A549 (cell line): Measurements from ENCODE around the gene MGST2. TPM values are rescaled to one million over a fixed set of nuclear protein-coding genes. Genes with fewer than 3 reads are reported as not detected.

Experiments used
- ATAC-seq, 2 experiments: fragments of 200-7000 bp in 1 of 2; fragments of >200 bp in 1 of 2; cut with Nextera tagmentation in 1 of 2; cut with Tn5 transposase in 1 of 2; 3 replicates each; pipeline versions ENCODE4 v1.8.0 to v1.9.1; 2018 to 2020; ENCODE audit warnings: mild to moderate bottlenecking in 1 of 2, moderate library complexity in 1 of 2
- CTCF ChIA-PET: fragments of 300-600 bp; sonication (Branson Sonifier 250); formaldehyde crosslinking; extraction: SDS; loops from one replicate; lab custom pipeline; 2021; ENCODE audit warnings: antibody characterized with exemption, inconsistent platforms; lab: Yijun Ruan, JAX
- POLR2A ChIA-PET: fragments of 350-600 bp; formaldehyde crosslinking; extraction: SDS; loops from one replicate; lab custom pipeline; 2021; ENCODE audit warnings: antibody characterized with exemption, inconsistent platforms; lab: Yijun Ruan, JAX
- DNase-seq, 2 experiments: peaks; one replicate each; pipeline versions ENCODE4 v3.0.0 to v3.0.0-alpha.2; 2011 to 2016; ENCODE audit warnings: low read depth in 1 of 2, low spot score in 1 of 2
- FAIRE-seq: peaks from 2 replicates; lab custom pipeline; 2011; peaks lifted over from hg19 to GRCh38; lab: Jason Lieb, UNC
- H3K27ac ChIP-seq, 2 experiments: fragments of >200 bp; sonication (Bioruptor Twin); formaldehyde crosslinking; 3 replicates each; pipeline ENCODE4 v1.5.1; 2016 to 2017
- H3K4me1 ChIP-seq: fragments of >200 bp; sonication (Bioruptor Twin); formaldehyde crosslinking; 3 replicates; pipeline ENCODE4 v1.6.1; 2016
- H3K4me2 ChIP-seq: fragments of >200 bp; sonication (Bioruptor Twin); formaldehyde crosslinking; 3 replicates; pipeline ENCODE4 v1.6.1; 2016
- H3K4me3 ChIP-seq: fragments of >200 bp; sonication (Bioruptor Twin); formaldehyde crosslinking; 3 replicates; pipeline ENCODE4 v1.5.1; 2016
- H3K9me3 ChIP-seq: fragments of >200 bp; sonication (Bioruptor Twin); formaldehyde crosslinking; 3 replicates; pipeline ENCODE4 v1.6.1; 2016
- BCL3 ChIP-seq: fragments of >200 bp; sonication (Bioruptor Twin); formaldehyde crosslinking; IDR thresholded peaks from 3 replicates; pipeline ENCODE4 v1.6.1; 2016
- CBX2 ChIP-seq: fragments of 200-600 bp; sonication (generic); IDR thresholded peaks from 2 replicates; pipeline ENCODE4 v1.6.1; 2016; ENCODE audit warnings: low read depth, mild to moderate bottlenecking, borderline replicate concordance
- CHD2 ChIP-seq: fragments of 150-350 bp; IDR thresholded peaks from 2 replicates; pipeline ENCODE4 v1.6.1; 2014; ENCODE audit warnings: low read length; ENCODE audit not compliant: partially characterized antibody
- CHD4 ChIP-seq: fragments of 200-600 bp; sonication (generic); IDR thresholded peaks from 2 replicates; pipeline ENCODE4 v1.6.1; 2016; ENCODE audit warnings: antibody characterized with exemption, mild to moderate bottlenecking, borderline replicate concordance
- CTCF ChIP-seq: fragments of >200 bp; sonication (Bioruptor Twin); formaldehyde crosslinking; IDR thresholded peaks from 3 replicates; pipeline ENCODE4 v1.5.1; 2016
- ELK1 ChIP-seq: fragments of 150-350 bp; IDR thresholded peaks from 2 replicates; pipeline ENCODE4 v1.6.1; 2014; ENCODE audit warnings: low read depth, mild to moderate bottlenecking, low read length
- FOXS1 ChIP-seq: fragments of 250-450 bp; sonication (Bioruptor Pico); IDR thresholded peaks from 2 replicates; pipeline ENCODE4 v1.5.0; 2020; ENCODE audit warnings: mild to moderate bottlenecking, moderate library complexity
- HES2 ChIP-seq: fragments of >200 bp; sonication (Bioruptor Twin); formaldehyde crosslinking; IDR thresholded peaks from 2 replicates; pipeline ENCODE4 v1.6.1; 2016
- HOXB13 ChIP-seq: fragments of 250-450 bp; sonication (Bioruptor Pico); IDR thresholded peaks from 2 replicates; pipeline ENCODE4 v1.5.0; 2020; ENCODE audit warnings: low read depth, mild to moderate bottlenecking, moderate library complexity
- JUNB ChIP-seq: fragments of >200 bp; sonication (Bioruptor Twin); formaldehyde crosslinking; IDR thresholded peaks from 2 replicates; pipeline ENCODE4 v1.6.1; 2016
- KDM5A ChIP-seq: fragments of 200-600 bp; sonication (generic); IDR thresholded peaks from 2 replicates; pipeline ENCODE4 v1.6.1; 2016; ENCODE audit warnings: antibody characterized with exemption, mild to moderate bottlenecking
- MAFK ChIP-seq: fragments of 450-650 bp; IDR thresholded peaks from 2 replicates; pipeline ENCODE4 v1.6.1; 2014; ENCODE audit not compliant: partially characterized antibody
- MAX ChIP-seq: IDR thresholded peaks from 2 replicates; pipeline ENCODE4 v1.6.1; 2012
- MAZ ChIP-seq: fragments of 150-350 bp; IDR thresholded peaks from 2 replicates; pipeline ENCODE4 v1.6.1; 2014; ENCODE audit warnings: antibody characterized with exemption, low read depth, low read length, borderline replicate concordance
- NPAS2 ChIP-seq: fragments of 250-450 bp; sonication (Bioruptor Pico); IDR thresholded peaks from 2 replicates; pipeline ENCODE4 v1.8.0; 2022; ENCODE audit warnings: mild to moderate bottlenecking, moderate library complexity, borderline replicate concordance
- PBX3 ChIP-seq: IDR thresholded peaks from 2 replicates; pipeline ENCODE4 v1.6.1; 2012
- POLR2A ChIP-seq: IDR thresholded peaks from 2 replicates; pipeline ENCODE4 v1.6.1; 2012; ENCODE audit warnings: mild to moderate bottlenecking, low read length
- RAD21 ChIP-seq, 2 experiments: fragments of >200 bp in 1 of 2; sonication (Bioruptor Twin) in 1 of 2; formaldehyde crosslinking in 1 of 2; IDR thresholded peaks in 1 of 2; conservative IDR thresholded peaks in 1 of 2; 2 replicates in 1 of 2; 3 replicates in 1 of 2; pipeline ENCODE4 v1.6.1; 2012 to 2018; ENCODE audit warnings: inconsistent platforms in 1 of 2
- REST ChIP-seq: fragments of 200-600 bp; sonication (generic); IDR thresholded peaks from 2 replicates; pipeline ENCODE4 v1.6.1; 2016; ENCODE audit warnings: antibody characterized with exemption, mild to moderate bottlenecking, moderate library complexity
- RNF2 ChIP-seq: fragments of 200-600 bp; sonication (generic); IDR thresholded peaks from 2 replicates; pipeline ENCODE4 v1.6.1; 2016; ENCODE audit warnings: low read depth, mild to moderate bottlenecking, antibody characterized with exemption, moderate library complexity, borderline replicate concordance
- SMC3 ChIP-seq: fragments of >200 bp; sonication (Bioruptor Twin); formaldehyde crosslinking; IDR thresholded peaks from 3 replicates; pipeline ENCODE4 v1.6.1; 2018; ENCODE audit warnings: inconsistent platforms
- SREBF2 ChIP-seq: fragments of 450-650 bp; IDR thresholded peaks from 2 replicates; pipeline ENCODE4 v1.6.1; 2014; ENCODE audit warnings: mild to moderate bottlenecking, moderate library complexity
- ZFP36 ChIP-seq: fragments of 450-650 bp; IDR thresholded peaks from 2 replicates; pipeline ENCODE4 v1.6.1; 2014; ENCODE audit warnings: borderline replicate concordance; ENCODE audit not compliant: partially characterized antibody
- WGBS: methylation state at CpG from one replicate; pipeline ENCODE4 v1.1.6; 2017; ENCODE audit errors: missing lambda C conversion rate; 5-methylcytosine and 5-hydroxymethylcytosine counted together
- polyA plus RNA-seq, 4 experiments: library from polyadenylated mRNA; depleted of rRNA in 3 of 4; stranded (reverse); fragments of >200 nt; fragmentation: RNase III in 1 of 4; extraction: RNeasy Plus Mini Kit Qiagen cat#74134 plus additional on column Dnase treatment in 1 of 4; gene quantifications; 2 replicates in 3 of 4; 3 replicates in 1 of 4; pipeline ENCODE4 v1.2.3, GENCODE V29; 2011 to 2017

Gene MGST2
- polyA plus RNA-seq, 2 of the 4 experiments (the other 2 are of a cell fraction), result 44.0 to 62.1 TPM

- Histone ChIP-seq H3K4me3 (no peak overlapping the region), H3K27ac (peak overlapping the region; percentile 60 to 63), H3K4me2 (peak overlapping the region; percentile 66), H3K9me3 (no peaks in the 10 kb centered on the region), H3K4me1 (peaks cover 32% of the 10 kb centered on the region)
- TF ChIP-seq CTCF (peak; percentile 54; the same call in 2 of the 3 replicates), ELK1 (no peak), FOXS1 (CRISPR knock-in tag) (no peak), KDM5A (no peak), CHD4 (no peak), MAX (0 out of 2 replicates have a peak, but pooled peaks have one; percentile 34), BCL3 (no peak), JUNB (no peak), NPAS2 (CRISPR knock-in tag) (no peak), ZFP36 (no peak), MAZ (no peak), HOXB13 (CRISPR knock-in tag) (no peak), CHD2 (no peak), POLR2A (no peak), SREBF2 (no peak), SMC3 (peak; percentile 40), RNF2 (no peak), HES2 (no peak), REST (no peak), MAFK (no peak), RAD21 (conservative IDR thresholded peaks at IDR 0.05 in 1 of 2, IDR thresholded peaks at IDR 0.05 in 1 of 2) (peak; percentile 31 to 58; a peak in 3 of 5 replicates), PBX3 (no peak), CBX2 (no peak)
- 7% methylated on average over 13 of the region's 13 CpGs for WGBS
- FAIRE-seq, result no peak
- ChIA-PET POLR2A (interaction anchor here (0.5 to 1.0 kb wide), 4 partner anchors 9 to 355 kb away, joined by 3 to 4 read pairs (median 4); partner anchors contain the start of gene MGST2), CTCF (interaction anchor here (0.6 to 11.4 kb wide), 47 partner anchors 9 to 1339 kb away, joined by 3 to 260 read pairs (median 4); partner anchors contain the start of genes CLGN, MGST2 and SETD7)
- peak; percentile 92 for ATAC-seq
- peak; percentile 56 to 79 for DNase-seq
Observed at GRCh38 chr4:139656614-139657486, 8.8 kb upstream of the MGST2 start.
